A673 (cell line): ENCODE data around the gene TP53INP2. TPM values are rescaled to one million over a fixed set of nuclear protein-coding genes. Genes with fewer than 3 reads are reported as not detected.
"Not testable (repeated sequence)": the region's sequence is repeated elsewhere in the genome, so short reads cannot be mapped to it uniquely, and the experiment has no call there.

ENCODE experiments used
- BruUV-seq: library from RNA; stranded (reverse); fragments of 400-500 nt; replicated peaks from 2 replicates; lab custom pipeline; 2021; lab: Mats Ljungman, UMichigan
- CTCF ChIA-PET: fragments of 300-600 bp; sonication (Branson Sonifier 250); formaldehyde crosslinking; loops from one replicate; lab custom pipeline; 2022; ENCODE audit warnings: antibody characterized with exemption; lab: Charles Lee
- POLR2A ChIA-PET: fragments of 300-600 bp; sonication (Branson Sonifier 250); formaldehyde crosslinking; loops from one replicate; lab custom pipeline; 2022; ENCODE audit warnings: antibody characterized with exemption; ENCODE audit not compliant: low non-redundant PET; lab: Charles Lee
- DNase-seq: peaks from one replicate; pipeline ENCODE4 v3.0.0-alpha.2; 2015; ENCODE audit warnings: low spot score
- H3K27ac ChIP-seq: fragments of 200-600 bp; sonication (generic); 2 replicates; pipeline ENCODE4 v1.5.1; 2016; ENCODE audit warnings: mixed run types, low read depth, mild to moderate bottlenecking, mixed read lengths, antibody characterized with exemption, low read length; ENCODE audit not compliant: poor library complexity, severe bottlenecking
- H3K27me3 ChIP-seq: fragments of 200-600 bp; sonication (generic); replicated peaks from 2 replicates; pipeline ENCODE4 v1.6.1; 2017; ENCODE audit warnings: mixed run types, low read depth, mild to moderate bottlenecking, mixed read lengths, antibody characterized with exemption, low read length; ENCODE audit not compliant: insufficient read depth, poor library complexity
- H3K36me3 ChIP-seq: fragments of 200-600 bp; sonication (generic); 2 replicates; pipeline ENCODE4 v1.6.1; 2016; ENCODE audit warnings: mixed run types, mild to moderate bottlenecking, mixed read lengths, antibody characterized with exemption, low read length; ENCODE audit not compliant: insufficient read depth, poor library complexity, severe bottlenecking
- H3K4me1 ChIP-seq: fragments of 200-600 bp; sonication (generic); 2 replicates; pipeline ENCODE4 v1.6.1; 2017; ENCODE audit warnings: mixed run types, mild to moderate bottlenecking, mixed read lengths, antibody characterized with exemption, low read length; ENCODE audit not compliant: insufficient read depth, poor library complexity, severe bottlenecking
- H3K4me3 ChIP-seq: fragments of 200-600 bp; sonication (generic); 2 replicates; pipeline ENCODE4 v1.5.1; 2016; ENCODE audit warnings: low read depth, mixed run types, mild to moderate bottlenecking, mixed read lengths, low read length; ENCODE audit not compliant: poor library complexity, severe bottlenecking
- H3K9me3 ChIP-seq: fragments of 200-600 bp; sonication (generic); 2 replicates; pipeline ENCODE4 v1.6.1; 2016; ENCODE audit warnings: mixed run types, low read depth, mild to moderate bottlenecking, mixed read lengths, antibody characterized with exemption, low read length; ENCODE audit not compliant: poor library complexity, severe bottlenecking
- CTCF ChIP-seq: fragments of 300-800, 200-600 bp; sonication (generic); conservative IDR thresholded peaks from 2 replicates; pipeline ENCODE4 v1.5.1; 2017; ENCODE audit warnings: low read depth, mild to moderate bottlenecking, antibody characterized with exemption, low read length, moderate library complexity, mixed read lengths
- EZH2 ChIP-seq: fragments of 200-600 bp; sonication (generic); IDR thresholded peaks from 2 replicates; pipeline ENCODE4 v1.6.1; 2017; ENCODE audit warnings: borderline replicate concordance, low read depth, mild to moderate bottlenecking, mixed read lengths, antibody characterized with exemption, low read length; ENCODE audit not compliant: poor library complexity, severe bottlenecking
- intact Hi-C: fragments of 100-400 bp; cut with micrococcal nuclease; formaldehyde crosslinking; loops from one replicate; pipeline ENCODE4 v1.10.0; 2022; ENCODE audit not compliant: unreplicated experiment
- total RNA-seq: library from RNA; stranded (reverse); gene quantifications from 2 replicates; pipeline ENCODE4 v1.2.3, GENCODE V29; 2021

Gene TP53INP2
- total RNA-seq, 1 experiment from 2014 or later: 7.2 TPM

GRCh38 chr20:34663213-34663943 lies 40.8 kb upstream of the TP53INP2 start:
- intact Hi-C loops: no loop called here
- POLR2A ChIA-PET: interaction anchor here (0.6 kb wide), 1 partner anchor 11 kb away, joined by 8 read pairs; no protein-coding TSS in a partner anchor

GRCh38 chr20:34664751-34665150 lies 39.4 kb upstream of the TP53INP2 start:
- H3K9me3 ChIP-seq, BruUV-seq, H3K4me3 ChIP-seq, CTCF ChIA-PET, POLR2A ChIA-PET, H3K36me3 ChIP-seq, H3K27ac ChIP-seq, intact Hi-C loops, H3K27me3 ChIP-seq, H3K4me1 ChIP-seq, DNase-seq: not testable (repeated sequence)

More at GRCh38 chr20:34663213-34663943, 40.8 kb upstream of the TP53INP2 start:
- H3K4me3 ChIP-seq: no peak overlapping the region
- CTCF ChIA-PET: interaction anchor here (0.6 kb wide), 1 partner anchor 19 kb away, joined by 3 read pairs; no protein-coding TSS in a partner anchor
- DNase-seq: no peak
- H3K27me3 ChIP-seq: no peaks in the 10 kb centered on the region
- H3K4me1 ChIP-seq: no peaks in the 10 kb centered on the region
- peak overlapping the region; percentile 42 for H3K27ac ChIP-seq
- BruUV-seq: no TSS peak
- H3K36me3 ChIP-seq: no peaks in the 10 kb centered on the region
- TF ChIP-seq EZH2: no peak
- TF ChIP-seq CTCF: no peak
- no peaks in the 10 kb centered on the region for H3K9me3 ChIP-seq

- no TSS peak for BruUV-seq
- Histone ChIP-seq H3K4me1 (no peaks in the 10 kb centered on the region), H3K4me3 (no peak overlapping the region), H3K36me3 (no peaks in the 10 kb centered on the region), H3K9me3 (no peaks in the 10 kb centered on the region), H3K27ac (no peak overlapping the region), H3K27me3 (no peaks in the 10 kb centered on the region)
- ChIA-PET POLR2A (no interaction called here), CTCF (no interaction called here)
- intact Hi-C loops: no loop called here
- no peak for TF ChIP-seq EZH2
- TF ChIP-seq CTCF: no peak
- no peak for DNase-seq
Measured at GRCh38 chr20:34669094-34669493, 35.0 kb upstream of the TP53INP2 start.

- Histone ChIP-seq H3K4me1 (peaks cover 11% of the 10 kb centered on the region), H3K27ac (no peak overlapping the region), H3K9me3 (no peaks in the 10 kb centered on the region), H3K27me3 (no peaks in the 10 kb centered on the region), H3K36me3 (no peaks in the 10 kb centered on the region), H3K4me3 (no peak overlapping the region)
- ChIA-PET POLR2A (interaction anchor here (0.6 kb wide), 1 partner anchor 248 kb away, joined by 8 read pairs; no protein-coding TSS in a partner anchor), CTCF (no interaction called here)
- TF ChIP-seq EZH2 (no peak), CTCF (no peak)
- intact Hi-C loops: no loop called here
- DNase-seq: no peak
- BruUV-seq: no TSS peak
Measured at GRCh38 chr20:34673412-34673811, 30.7 kb upstream of the TP53INP2 start.
